GM19238 (cell line): ENCODE results near the gene ASTL.

ENCODE experiments used
- DNase-seq: peaks from one replicate; pipeline ENCODE4 v3.0.0; 2011; ENCODE audit warnings: low spot score; ENCODE audit not compliant: insufficient read length

ASTL gene

DNA sequence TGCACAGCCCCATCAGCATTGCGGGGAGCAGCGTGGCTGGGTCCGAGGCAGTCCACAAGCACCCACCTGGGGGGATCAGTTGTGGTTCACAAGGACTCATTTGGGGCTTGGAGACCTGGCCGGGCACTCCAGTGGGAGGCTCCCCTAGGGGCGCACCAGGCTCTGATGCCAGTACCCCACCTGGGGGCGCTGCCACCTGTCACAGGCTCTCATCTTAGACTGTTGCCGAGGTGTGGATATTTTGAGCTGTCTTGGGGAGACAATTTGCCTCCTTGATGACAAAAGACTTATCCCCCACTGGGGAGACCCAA, 25.0 kb downstream of the ASTL start:
- no peak for DNase-seq

DNA sequence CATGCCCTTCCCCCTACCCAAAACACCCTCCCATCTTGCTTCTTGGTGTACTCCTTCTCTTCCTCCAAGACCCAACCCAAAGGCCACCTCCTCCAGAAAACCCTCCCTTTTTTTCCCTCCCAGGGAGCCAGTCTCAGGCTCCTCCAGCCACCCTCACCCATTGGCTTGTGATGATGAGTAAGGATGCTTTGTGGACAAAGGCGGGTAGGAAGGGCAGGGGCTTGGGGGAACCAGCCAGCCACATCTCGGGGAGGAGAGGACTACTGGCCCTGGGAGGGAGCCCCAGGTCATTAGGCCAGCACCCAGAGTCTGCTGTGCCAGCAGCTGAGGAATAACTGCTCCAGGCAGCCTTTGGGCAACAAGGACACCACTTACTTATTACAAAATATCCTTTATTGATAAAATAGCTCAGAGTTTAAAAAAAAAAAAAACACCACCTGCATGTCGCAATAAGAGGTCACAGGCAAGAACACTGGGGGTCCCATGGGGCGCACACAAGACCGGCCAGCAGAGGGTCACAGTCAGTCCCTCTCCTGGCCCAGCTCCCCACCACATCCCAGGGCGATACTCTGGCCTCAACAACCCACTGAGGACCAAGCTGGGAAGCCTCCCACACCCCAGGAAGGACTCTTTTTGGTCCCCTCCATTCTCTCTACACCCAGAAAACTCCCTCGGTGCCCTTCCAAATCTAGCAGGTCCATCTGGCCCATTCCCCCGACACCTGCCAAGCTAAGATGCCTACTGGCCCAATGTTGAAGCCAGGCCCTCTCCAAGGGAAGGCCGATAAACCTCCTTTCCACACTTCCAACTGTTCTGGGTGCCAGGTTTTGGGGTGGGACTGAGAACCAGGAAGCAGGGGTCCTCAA, 25.6 kb downstream of the ASTL start:
- no peak for DNase-seq

DNA sequence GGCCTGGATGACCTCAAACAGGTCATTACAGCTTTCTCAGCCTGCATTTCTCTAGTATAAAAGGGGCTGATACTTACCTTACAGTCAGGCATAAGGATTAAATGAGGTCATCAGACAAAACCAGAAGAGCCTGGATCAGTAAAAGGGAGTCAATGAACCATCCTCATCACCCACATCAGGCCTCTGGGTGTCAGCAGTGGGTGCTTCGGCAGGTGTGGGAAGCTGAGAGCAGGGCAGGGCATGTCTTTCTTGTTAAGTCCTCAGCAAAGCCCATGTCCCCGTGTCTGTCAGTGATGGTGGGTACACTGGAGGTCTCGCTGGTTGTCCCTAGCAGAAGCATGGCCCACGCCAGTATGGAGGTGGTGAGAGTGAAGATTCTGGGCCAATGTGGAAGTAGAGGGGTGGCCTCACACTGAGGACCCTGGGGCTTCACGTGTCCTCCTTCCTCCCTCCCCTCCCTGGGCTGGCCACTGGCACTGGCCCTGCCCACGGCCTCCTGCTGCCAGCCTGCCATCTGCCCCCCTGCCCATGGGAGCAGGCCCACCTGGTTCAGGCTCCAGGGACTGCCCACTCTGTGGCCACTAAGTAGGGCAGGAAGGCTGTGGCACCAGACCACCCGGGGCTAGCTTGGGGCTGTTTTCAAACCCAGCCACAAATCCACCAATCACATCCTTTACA, 26.3 kb downstream of the ASTL start:
- DNase-seq: no peak

DNA sequence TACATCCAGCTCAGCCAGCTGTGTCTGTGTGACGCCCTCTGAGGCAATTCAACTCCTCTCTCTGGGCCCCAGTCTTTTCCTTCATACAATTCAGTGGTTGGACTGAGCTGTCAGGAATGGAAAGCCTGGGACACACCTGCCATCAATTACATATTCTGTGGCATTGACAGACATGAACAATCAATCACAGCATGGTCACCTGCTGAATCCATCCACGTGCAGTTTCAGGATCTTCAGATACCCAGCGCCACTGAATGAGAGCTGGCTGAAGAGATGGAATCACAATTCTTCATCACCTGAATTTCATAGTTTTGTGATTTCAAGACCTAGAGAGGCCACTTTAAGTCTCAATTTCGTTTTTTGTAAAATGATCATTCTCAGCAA, 27.1 kb downstream of the ASTL start:
- no peak for DNase-seq

DNA sequence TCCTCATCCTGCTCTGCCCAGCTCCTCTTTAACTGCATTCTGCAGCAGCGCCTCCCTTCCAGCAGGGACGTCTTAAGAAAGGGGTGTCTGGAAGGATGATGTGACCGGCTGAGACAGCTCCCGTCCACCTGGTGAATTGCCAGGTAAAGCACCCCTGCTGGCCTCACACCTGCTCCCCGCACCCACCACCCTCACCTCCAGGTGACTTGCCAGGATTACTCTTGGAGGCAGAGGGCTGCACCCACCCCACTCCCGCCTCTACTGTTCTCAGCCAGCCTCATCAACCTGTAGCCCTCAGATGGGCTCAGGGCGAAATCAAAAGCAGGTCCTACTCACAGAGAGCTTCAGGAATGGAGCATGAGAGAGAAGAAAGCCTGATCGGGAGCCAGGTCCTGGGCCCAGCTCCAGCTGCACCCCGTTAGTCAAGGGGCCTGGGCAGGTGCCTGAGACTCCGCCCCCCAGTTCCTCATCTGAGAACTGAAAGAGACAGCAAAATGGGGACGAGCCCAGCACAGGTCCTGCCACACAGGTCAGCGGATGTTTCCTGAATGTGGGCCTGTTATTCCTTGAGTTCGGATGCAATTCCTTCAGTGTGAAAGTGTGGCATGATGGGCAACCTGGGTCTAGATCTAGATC, 27.6 kb downstream of the ASTL start:
- no peak for DNase-seq

DNA sequence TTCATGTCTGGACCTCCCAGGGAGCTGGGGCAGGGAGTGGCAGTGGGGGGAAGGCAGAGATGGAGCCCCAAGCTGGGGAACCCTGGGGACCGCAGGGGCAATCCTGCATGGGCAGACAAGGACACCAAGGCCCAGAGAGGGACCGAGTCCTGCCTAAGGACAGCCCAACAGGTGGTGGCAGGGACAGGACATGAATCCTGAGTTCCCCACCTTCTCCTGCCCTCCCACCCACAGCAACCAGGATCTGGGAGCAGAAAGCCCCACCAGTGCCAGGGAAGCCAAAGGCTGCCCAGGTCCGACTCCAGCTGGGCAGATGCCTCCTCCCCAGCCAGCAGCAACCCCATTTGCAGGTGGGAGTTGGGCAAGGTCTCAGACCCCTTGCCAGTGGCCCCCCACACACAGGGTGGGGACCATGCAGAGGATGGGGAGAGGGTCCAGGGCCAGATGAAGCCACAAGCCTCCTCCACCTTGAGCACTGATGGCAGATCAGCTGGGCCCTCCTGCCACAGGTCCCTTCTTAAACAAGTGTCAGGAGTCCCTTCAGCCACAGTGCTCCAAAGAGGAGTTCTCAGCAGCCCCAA, 28.3 kb downstream of the ASTL start:
- no peak for DNase-seq

DNA sequence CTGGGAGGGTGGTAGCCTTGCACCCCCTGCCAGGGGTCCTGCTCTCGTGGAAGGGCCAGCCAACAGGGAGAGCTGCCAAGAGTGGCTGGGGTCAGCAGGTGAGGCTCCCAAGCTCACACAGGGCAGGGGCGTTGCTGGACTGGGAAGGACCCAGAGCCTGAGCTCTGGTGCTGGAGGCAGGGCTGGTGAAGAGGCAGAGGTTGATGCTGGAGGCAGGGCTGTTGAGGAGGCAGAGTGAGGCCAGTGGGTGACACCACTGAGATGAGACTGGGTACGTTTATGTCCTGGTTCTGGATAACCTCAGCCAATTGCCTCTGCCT, 29.0 kb downstream of the ASTL start:
- no peak for DNase-seq

DNA sequence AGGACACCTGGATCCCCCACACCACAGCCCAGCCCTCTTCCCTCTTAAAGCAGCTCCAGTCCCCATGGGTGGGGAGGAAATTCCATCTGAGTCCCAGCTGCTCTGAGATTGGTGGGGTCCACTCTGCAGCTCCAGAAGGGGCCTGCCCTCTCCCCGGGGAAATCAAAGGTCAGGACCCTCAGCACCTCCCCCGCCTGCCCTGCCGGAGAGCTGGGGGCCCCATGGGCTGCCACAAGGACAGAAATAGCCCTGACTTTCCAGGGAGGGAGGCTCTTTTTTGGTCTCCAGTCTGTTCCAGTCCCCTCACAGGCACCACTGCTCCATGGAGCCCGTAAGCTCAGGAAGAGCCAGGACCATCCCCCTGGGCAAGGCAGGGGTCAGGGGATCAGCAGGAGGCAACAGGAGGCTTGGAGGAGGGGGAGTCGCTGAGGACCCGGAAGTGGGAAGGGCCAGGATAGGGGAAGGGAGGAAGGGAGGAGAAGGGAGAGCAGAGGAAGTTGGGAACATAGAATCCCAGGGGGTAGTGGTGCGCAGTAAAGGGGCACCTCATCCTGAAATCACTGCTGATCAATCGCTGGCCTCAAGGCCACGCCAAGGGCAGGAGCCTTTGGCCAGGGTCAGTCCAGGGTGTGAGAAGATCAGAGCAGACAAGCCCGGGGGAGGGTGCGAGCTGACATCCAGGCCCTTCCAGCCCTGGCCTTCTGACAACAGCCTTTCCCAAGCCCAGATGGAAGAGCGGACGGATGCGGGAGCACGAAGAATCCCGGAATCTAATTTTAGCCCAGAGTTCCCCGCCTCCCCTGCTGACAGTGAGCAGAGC, 29.6 kb downstream of the ASTL start:
- no peak for DNase-seq

DNA sequence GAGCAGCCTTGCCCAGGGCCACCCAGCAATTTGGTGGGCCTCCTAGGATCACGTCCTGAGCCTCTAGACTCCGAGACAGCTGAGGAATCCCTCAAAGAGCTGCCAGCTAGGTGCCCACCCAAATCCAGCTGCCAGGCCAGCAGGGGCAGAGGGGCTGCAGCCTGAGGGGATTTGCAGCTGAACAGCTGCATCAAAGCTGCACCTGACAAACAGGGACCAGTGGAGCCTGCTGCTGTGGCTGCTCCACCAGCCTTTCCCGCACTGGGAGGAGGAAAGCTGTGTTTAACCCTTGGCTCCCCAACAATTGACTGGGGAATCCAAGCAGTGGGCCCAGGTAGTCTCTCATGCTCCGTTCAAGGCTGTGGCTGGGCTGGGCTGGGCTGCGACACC, 30.2 kb downstream of the ASTL start:
- DNase-seq: no peak

DNA sequence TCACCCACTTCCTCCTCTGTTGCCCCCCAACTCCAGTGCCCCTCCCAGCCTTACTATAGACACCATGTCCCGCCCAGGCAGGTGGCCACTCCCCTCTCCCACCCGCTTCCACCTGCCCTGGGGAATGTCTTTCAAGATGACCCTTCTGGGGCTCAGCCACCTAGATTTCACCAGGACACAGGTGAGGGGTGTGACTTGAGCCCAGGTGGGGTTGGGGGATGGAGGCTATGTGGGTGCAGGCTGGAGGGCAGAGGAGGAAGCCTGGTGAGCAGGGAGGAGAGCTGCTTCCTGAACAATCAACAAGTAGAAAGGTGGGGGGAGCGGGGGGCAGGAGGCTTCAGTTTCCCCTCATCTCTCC, 30.6 kb downstream of the ASTL start:
- no peak for DNase-seq

DNA sequence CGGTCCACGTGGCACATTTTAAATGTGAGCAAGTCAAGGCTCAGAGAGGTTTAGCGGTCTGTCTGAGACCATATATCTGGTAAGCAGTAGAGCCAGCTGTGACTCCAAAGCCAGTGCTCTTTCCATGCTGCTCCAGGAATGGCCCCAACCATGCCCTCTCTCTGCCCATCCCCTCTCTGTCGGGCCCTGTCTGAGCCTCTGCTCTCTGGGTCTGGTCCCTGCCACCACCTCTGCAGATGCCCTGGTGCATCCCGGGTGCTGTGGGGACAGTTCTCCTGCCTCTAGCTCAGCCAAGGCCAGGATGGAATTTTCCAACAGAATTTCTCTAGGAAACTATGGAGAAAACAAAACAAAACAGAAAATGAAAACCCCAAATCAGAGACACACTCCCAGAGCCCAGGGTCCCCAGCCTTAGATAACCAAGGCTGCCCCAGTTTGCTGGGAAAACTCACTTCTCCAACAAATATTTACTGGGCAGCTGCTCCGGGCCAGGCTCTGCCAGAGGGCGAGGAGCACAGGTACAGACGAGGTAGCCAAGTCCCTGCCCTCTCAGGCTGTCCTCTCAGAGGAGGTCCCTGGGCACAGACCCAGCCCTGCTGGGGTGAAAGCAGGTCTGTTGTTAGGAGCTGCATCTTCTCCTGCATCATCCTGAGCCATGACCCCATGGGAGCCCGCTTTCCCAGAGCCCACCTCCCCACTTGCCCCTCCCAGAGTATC, 31.2 kb downstream of the ASTL start:
- DNase-seq: no peak

DNA sequence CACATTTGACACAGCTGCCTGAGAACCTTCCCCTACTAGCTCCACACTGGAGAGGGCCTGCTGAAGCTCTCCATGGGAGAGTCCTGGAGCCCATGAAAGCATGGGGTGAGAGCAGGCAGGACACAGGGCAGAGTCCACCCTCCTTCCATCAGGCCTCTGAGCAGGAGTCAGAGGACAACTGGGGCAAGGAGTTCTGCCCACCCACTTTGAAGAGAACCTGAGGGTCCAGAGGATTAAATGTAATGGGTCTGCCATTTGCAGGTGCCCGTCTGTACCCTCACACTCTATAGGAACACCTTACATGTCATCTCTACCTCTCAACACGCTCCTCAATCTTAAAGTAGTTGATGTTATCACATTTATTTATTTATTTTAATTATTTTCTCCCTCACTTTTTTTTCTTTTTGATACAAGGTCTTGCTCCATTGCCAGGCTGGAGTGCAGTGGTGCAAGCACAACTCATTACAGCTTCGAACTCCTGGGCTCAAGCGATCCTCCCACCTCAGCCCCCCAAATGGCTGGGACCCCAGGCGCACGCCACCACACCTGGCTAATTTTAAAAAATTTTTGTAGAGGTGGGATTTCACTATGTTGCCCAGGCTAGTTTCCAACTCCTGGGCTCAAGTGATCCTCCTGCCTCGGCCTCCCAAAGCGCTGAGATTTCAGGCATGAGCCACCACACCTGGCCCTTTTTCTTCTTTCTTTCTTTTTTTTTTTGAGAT, 32.1 kb downstream of the ASTL start:
- no peak for DNase-seq

DNA sequence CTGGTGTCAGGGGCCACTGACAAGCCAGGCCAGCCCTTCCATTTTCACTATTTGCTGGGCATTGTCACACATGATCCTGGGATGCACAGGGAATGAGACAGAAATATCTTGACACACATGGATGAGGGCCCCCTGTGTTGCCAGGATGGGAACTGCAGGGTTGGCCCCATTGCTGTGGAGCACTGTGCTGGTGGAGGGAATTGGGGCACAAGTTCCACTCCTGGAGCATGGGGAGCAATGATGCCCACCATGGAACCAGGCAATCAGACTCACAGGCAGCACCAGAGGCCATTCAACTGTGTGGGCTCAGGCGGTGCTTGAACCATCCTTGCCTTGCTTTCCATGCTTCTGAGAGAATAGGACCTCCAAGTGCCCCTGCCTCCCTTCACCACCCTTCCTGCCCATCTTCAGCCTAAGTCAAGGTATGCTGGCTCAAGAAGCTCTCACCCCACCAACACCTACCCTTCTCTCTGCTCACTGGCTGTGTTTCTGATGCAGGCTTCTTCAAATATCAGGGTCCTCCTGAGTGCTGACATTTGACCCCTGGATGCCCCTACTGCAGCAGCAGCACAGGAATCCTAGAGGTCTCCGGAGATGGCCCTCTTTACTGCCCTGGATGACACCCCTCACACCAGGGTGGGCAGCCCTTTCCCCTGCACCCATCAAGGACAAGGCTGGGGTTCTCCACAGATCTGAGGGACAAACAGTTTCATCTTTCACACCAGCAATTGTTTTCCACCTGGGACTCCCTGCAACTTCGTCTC, 33.0 kb downstream of the ASTL start:
- no peak for DNase-seq

DNA sequence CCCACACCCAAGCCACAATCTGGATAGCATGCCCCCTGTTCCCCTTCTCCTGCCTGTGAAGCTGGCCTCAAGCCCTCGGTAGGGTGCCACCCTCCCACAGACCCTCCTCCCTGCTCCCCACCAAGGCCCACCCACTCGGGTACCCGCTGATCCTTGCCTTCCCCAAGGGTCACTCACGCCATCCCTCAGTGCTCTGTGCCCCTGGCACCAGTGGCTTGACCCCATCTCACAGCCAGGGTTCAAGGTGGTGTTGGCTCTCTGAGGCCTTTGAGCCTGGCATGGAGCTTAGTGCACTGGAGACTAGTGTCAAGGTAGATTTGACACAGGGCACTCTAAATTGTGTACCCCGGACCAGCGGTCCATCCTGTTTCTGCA, 33.8 kb downstream of the ASTL start:
- no peak for DNase-seq

DNA sequence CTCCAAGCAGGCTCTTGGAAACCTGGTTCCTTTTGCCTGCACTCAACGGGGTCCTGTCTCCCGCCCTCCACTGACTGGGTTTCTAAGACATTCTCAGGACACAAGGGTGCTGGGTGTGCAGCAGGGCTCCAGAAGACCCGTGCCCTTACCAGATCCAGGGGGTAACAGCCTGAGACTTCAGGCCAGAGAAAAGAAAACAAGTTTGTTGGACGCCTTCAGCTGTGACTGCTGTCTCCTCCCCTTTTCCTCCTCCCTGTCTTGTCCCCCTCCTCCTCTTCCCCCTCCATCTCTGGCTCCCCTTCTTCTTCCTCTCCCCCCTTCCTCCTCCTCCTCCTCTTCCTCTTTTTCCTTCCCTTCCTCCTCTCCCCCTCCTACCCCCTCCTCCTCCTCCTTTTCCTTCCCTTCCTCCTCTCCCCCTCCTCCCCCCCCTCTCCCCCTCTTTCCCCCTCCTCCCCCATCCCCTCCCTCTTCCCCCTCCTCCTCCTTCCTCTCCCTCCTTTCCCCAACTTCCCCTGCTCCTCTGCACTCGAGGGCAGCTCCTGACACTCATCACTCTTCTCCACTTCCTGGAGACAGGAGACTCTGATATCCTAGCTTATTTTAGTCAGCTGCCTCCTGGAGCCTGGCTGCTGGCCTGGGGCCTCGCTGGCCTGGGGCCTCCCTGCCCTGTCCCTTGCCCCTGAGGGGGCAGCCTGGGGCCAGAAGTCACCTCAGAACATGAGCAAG, 34.4 kb downstream of the ASTL start:
- no peak for DNase-seq

DNA sequence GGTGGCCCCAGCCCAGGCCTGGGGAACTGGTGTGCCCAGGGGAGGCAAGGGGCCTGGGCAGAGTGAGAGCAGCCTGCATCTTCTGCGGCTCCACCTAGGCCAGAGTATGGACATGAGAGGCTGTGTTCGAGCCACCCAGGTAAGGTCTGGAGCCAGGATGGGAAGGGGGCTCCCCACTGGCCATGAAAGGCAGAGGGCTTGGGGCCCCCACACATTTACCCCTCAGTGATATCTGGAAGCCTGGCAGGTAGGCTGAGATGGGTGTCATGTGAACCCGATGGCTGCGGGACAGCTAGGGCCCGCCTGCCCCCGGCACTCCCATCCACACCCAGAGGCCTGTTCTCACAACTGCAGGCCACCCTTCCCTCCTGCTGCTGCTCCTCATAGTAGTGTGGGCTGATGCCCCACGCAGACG, 35.1 kb downstream of the ASTL start:
- no peak for DNase-seq

DNA sequence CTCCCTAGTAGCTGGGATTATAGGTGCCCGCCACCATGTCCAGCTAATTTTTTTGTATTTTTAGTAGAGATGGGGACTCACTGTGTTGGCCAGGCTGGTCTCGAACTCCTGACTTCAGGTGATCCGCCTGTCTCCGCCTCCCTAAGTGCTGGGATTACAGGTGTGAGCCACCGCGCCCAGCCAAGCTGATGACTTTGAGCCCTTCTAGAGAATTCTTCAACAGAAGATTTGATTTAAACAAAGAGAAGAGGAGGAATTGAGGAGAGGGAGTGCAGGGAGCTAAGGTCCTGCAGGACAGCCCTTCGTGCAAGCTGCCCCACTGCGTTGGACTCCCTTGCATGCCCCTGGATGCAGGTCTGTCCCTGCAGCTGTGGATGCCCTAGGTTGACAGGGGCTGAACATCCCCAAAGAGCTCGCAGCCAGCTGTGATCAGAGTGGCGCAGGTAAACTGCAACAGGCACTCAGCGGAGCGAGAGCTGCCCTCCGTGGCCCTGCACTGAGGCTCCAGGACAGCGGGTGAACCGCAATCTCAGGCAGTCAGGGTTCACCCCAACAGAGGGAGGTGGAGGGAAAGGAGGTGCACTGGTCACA, 35.6 kb downstream of the ASTL start:
- DNase-seq: no peak

DNA sequence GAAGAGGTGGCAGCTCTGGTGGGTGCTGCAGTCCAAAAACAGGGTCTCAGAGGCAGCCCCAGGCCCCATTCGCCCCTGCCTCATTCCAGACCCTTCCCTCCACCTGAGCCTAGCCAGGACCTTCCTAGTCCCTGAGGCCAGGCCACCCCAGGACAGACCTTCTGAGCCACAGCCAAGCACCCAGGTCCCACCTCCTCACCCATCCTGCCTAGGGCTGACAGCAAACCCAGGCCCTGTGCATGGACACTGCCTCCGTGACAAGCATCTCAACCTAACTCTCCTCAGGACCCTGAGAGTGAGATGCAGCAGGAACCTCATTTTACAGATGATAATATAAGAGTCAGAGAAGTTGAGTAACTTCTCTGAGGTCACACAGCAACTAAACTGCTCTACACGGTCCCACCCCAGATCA, 37.4 kb downstream of the ASTL start:
- DNase-seq: no peak
